Parathyroid adenoma (tissue), 2 donors: ENCODE data around the gene TPCN1.

Source experiments
- H2AFZ ChIP-seq: fragments of 300-600 bp; sonication (generic); one replicate; pipeline ENCODE4 v1.7.0; 2017; ENCODE audit warnings: antibody characterized with exemption, mild to moderate bottlenecking
- H3K27ac ChIP-seq: fragments of 300-600 bp; sonication (generic); one replicate; pipeline ENCODE4 v1.7.0; 2017
- H3K27me3 ChIP-seq: fragments of 300-600 bp; sonication (generic); one replicate; pipeline ENCODE4 v1.7.0; 2017; ENCODE audit warnings: low read length; ENCODE audit not compliant: control insufficient read depth, insufficient read depth
- H3K36me3 ChIP-seq: fragments of 300-600 bp; sonication (generic); one replicate; pipeline ENCODE4 v1.7.0; 2017; ENCODE audit warnings: low read length; ENCODE audit not compliant: control insufficient read depth, insufficient read depth
- H3K4me1 ChIP-seq: fragments of 300-600 bp; sonication (generic); one replicate; pipeline ENCODE4 v1.7.0; 2017; ENCODE audit warnings: control low read depth
- H3K4me2 ChIP-seq: fragments of 300-600 bp; sonication (generic); one replicate; pipeline ENCODE4 v1.7.0; 2017; ENCODE audit warnings: low read length
- H3K4me3 ChIP-seq: fragments of 300-600 bp; sonication (generic); one replicate; pipeline ENCODE4 v1.7.0; 2017; ENCODE audit warnings: low read depth, low read length
- H3K79me2 ChIP-seq: fragments of 300-600 bp; sonication (generic); one replicate; pipeline ENCODE4 v1.7.0; 2017; ENCODE audit warnings: control low read depth
- H3K9ac ChIP-seq: fragments of 300-600 bp; sonication (generic); one replicate; pipeline ENCODE4 v1.7.0; 2017; ENCODE audit warnings: mild to moderate bottlenecking
- H3K9me3 ChIP-seq: fragments of 300-600 bp; sonication (generic); one replicate; pipeline ENCODE4 v1.7.0; 2017; ENCODE audit warnings: low read length; ENCODE audit not compliant: control insufficient read depth
- TF ChIP-seq, protein P1 (sequence below): fragments of 300-600 bp; sonication (generic); IDR thresholded peaks from one replicate; pipeline ENCODE4 v1.7.0; 2017; ENCODE audit warnings: antibody characterized with exemption, mild to moderate bottlenecking
- donor health status: primary hyperparathyroidism.

Gene TPCN1

DNA sequence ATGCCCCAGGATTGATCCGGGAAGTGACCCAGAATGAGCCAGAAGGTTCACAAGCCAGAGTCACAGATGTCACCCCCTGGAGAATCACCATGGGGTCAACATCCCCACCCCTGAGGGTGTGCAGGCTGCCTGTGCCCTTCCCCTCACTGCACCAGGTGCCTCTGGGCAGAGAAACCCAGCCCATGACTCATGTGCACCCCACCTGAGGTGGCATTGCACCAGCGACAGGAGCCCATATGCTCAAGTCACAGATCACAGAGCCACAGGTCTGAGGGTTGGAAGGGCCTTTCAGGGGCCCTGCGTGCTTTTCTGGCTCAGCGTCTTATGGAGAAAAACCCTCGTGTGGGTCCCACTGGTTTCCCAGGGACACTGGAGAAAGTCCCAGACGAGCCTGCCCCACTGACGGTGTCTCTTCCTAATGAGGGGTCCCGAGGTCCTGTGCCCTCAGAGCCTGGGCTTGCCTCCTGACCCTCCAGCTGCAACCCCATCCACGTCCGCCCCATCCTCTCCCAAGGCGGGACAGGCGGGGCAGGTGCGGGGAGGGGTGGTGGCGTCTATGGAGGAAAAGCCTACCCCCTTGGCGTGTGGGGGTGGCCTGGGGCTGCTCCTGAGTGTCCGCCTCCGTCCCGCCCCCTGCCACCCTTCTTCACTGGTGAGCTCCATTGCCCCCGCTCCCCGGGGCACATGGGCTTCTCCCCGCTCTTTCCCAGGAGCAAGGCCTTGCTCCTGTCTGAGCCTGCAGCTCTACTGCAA lies 66.1 kb downstream of the TPCN1 start:
- Histone ChIP-seq H3K27me3 (no peaks in the 10 kb centered on the region), H3K9ac (no peak overlapping the region), H3K27ac (no peak overlapping the region), H3K4me1 (no peaks in the 10 kb centered on the region), H3K4me3 (no peak overlapping the region), H3K9me3 (no peaks in the 10 kb centered on the region), H3K36me3 (no peaks in the 10 kb centered on the region), H2AFZ (no peak overlapping the region), H3K4me2 (no peak overlapping the region), H3K79me2 (no peaks in the 10 kb centered on the region)
- TF ChIP-seq, protein P1, sequence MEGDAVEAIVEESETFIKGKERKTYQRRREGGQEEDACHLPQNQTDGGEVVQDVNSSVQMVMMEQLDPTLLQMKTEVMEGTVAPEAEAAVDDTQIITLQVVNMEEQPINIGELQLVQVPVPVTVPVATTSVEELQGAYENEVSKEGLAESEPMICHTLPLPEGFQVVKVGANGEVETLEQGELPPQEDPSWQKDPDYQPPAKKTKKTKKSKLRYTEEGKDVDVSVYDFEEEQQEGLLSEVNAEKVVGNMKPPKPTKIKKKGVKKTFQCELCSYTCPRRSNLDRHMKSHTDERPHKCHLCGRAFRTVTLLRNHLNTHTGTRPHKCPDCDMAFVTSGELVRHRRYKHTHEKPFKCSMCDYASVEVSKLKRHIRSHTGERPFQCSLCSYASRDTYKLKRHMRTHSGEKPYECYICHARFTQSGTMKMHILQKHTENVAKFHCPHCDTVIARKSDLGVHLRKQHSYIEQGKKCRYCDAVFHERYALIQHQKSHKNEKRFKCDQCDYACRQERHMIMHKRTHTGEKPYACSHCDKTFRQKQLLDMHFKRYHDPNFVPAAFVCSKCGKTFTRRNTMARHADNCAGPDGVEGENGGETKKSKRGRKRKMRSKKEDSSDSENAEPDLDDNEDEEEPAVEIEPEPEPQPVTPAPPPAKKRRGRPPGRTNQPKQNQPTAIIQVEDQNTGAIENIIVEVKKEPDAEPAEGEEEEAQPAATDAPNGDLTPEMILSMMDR: no peak

GRCh38 chr12:113287899-113288282 lies 66.6 kb downstream of the TPCN1 start:
- Histone ChIP-seq H3K79me2 (no peaks in the 10 kb centered on the region), H3K4me3 (no peak overlapping the region), H3K9ac (no peak overlapping the region), H3K9me3 (no peaks in the 10 kb centered on the region), H3K27ac (no peak overlapping the region), H3K27me3 (no peaks in the 10 kb centered on the region), H3K4me2 (no peak overlapping the region), H3K4me1 (no peaks in the 10 kb centered on the region), H3K36me3 (no peaks in the 10 kb centered on the region), H2AFZ (no peak overlapping the region)
- TF ChIP-seq, protein P1: no peak

DNA sequence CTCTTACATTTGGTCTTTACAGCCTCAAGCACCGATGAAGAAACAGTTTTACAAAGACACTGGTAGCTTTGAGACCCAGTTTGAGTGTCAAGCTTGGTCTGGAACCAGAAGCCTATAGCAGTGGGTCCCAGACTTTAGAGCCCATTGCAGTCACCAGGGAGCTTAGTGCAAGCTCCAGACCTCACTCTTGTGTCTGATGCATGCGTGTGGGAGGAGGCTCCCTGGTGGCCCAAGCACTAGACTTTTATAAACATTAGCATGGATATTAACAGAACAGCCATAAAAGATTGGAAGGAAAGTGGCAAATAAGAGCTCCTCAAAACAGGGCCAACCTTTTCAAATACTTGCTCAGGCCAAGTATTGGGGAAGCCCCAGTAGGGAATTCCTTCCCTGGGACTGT lies 68.1 kb downstream of the TPCN1 start:
- H3K4me1 ChIP-seq: peaks cover 11% of the 10 kb centered on the region
- H3K27me3 ChIP-seq: no peaks in the 10 kb centered on the region
- TF ChIP-seq, protein P1: no peak
- no peaks in the 10 kb centered on the region for H3K36me3 ChIP-seq
- H3K27ac ChIP-seq: no peak overlapping the region
- H3K4me3 ChIP-seq: no peak overlapping the region
- H3K9ac ChIP-seq: no peak overlapping the region
- H3K9me3 ChIP-seq: no peaks in the 10 kb centered on the region
- H2AFZ ChIP-seq: no peak overlapping the region
- H3K79me2 ChIP-seq: no peaks in the 10 kb centered on the region
- H3K4me2 ChIP-seq: no peak overlapping the region

DNA sequence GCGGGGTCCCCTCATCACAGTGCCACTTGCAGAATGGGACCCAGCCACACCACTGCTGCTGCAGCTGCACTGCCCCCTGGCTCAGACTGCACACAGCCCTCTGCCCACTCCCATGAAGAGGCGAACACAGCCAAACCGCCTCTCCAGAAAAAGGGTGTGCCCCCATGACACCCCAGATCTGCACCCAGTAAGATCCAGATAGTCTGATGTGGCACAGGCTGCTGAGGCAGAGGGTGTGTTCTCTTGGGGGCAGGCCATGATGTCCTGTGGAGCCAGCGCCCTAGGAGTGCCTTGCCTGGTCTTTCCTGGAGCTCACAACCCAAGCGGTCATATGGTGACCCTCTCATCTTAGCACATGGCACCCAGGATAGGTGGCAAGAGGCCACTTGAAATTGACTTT lies 69.2 kb downstream of the TPCN1 start:
- H3K4me3 ChIP-seq: no peak overlapping the region
- TF ChIP-seq, protein P1: no peak

GRCh38 chr12:113291586-113291985 lies 70.3 kb downstream of the TPCN1 start:
- Histone ChIP-seq H3K9ac (no peak overlapping the region), H3K36me3 (no peaks in the 10 kb centered on the region), H3K4me2 (no peak overlapping the region), H3K27me3 (no peaks in the 10 kb centered on the region), H3K27ac (no peak overlapping the region), H3K9me3 (no peaks in the 10 kb centered on the region), H3K4me3 (no peak overlapping the region), H3K4me1 (peaks cover 16% of the 10 kb centered on the region), H2AFZ (no peak overlapping the region), H3K79me2 (no peaks in the 10 kb centered on the region)
- TF ChIP-seq, protein P1: no peak

More for the DNA sequence above, 69.2 kb downstream of the TPCN1 start:
- H3K36me3 ChIP-seq: no peaks in the 10 kb centered on the region
- H3K27me3 ChIP-seq: no peaks in the 10 kb centered on the region
- H3K9ac ChIP-seq: no peak overlapping the region
- H3K9me3 ChIP-seq: no peaks in the 10 kb centered on the region
- no peak overlapping the region for H2AFZ ChIP-seq
- H3K4me2 ChIP-seq: no peak overlapping the region
- no peak overlapping the region for H3K27ac ChIP-seq
- peaks cover 16% of the 10 kb centered on the region for H3K4me1 ChIP-seq
- H3K79me2 ChIP-seq: no peaks in the 10 kb centered on the region
